Neural progenitor cell (in vitro differentiated cells): Measurements from ENCODE around the gene KCNAB1. TPM values are rescaled to one million over a fixed set of nuclear protein-coding genes. Genes with fewer than 3 reads are reported as not detected.

Experiments
- DNase-seq: peaks from one replicate; pipeline ENCODE4 v3.0.0-alpha.2; 2016; ENCODE audit warnings: low spot score
- H2AFZ ChIP-seq: fragments of 200-600 bp; sonication (generic); replicated peaks from 2 replicates; pipeline ENCODE4 v1.6.1; 2016; ENCODE audit warnings: antibody characterized with exemption
- H3F3A ChIP-seq: fragments of 200-600 bp; sonication (generic); 2 replicates; pipeline ENCODE4 v1.6.1; 2016; ENCODE audit warnings: antibody characterized with exemption, low read depth
- H3K27ac ChIP-seq: fragments of 200-600 bp; sonication (generic); 2 replicates; pipeline ENCODE4 v1.5.1; 2016; ENCODE audit warnings: mild to moderate bottlenecking
- H3K27me3 ChIP-seq: fragments of 200-600 bp; sonication (generic); 2 replicates; pipeline ENCODE4 v1.6.1; 2016; ENCODE audit warnings: mild to moderate bottlenecking, moderate library complexity
- H3K36me3 ChIP-seq: fragments of 200-600 bp; sonication (generic); 2 replicates; pipeline ENCODE4 v1.5.1; 2016
- H3K4me1 ChIP-seq: fragments of 200-600 bp; sonication (generic); 2 replicates; pipeline ENCODE4 v1.6.1; 2016; ENCODE audit warnings: mixed run types
- H3K4me2 ChIP-seq: fragments of 200-600 bp; sonication (generic); 2 replicates; pipeline ENCODE4 v1.6.1; 2016
- H3K4me3 ChIP-seq: fragments of 200-600 bp; sonication (generic); 2 replicates; pipeline ENCODE4 v1.5.1; 2016
- H3K79me2 ChIP-seq: fragments of 200-600 bp; sonication (generic); 2 replicates; pipeline ENCODE4 v1.6.1; 2016; ENCODE audit warnings: low read depth
- H3K9ac ChIP-seq: fragments of 200-600 bp; sonication (generic); 2 replicates; pipeline ENCODE4 v1.6.1; 2016
- H3K9me3 ChIP-seq: fragments of 200-600 bp; sonication (generic); 2 replicates; pipeline ENCODE4 v1.5.1; 2016; ENCODE audit warnings: low read depth
- H4K20me1 ChIP-seq: fragments of 200-600 bp; sonication (generic); 2 replicates; pipeline ENCODE4 v1.6.1; 2016; ENCODE audit warnings: low read depth
- H3K27ac Mint-ChIP-seq: 3 replicates; pipeline ENCODE4 v1.8.0; 2021; ENCODE audit warnings: mixed read lengths
- H3K27me3 Mint-ChIP-seq: 2 replicates; pipeline ENCODE4 v1.8.0; 2022; ENCODE audit warnings: low read depth, mild to moderate bottlenecking, inconsistent platforms, moderate library complexity, mixed read lengths; ENCODE audit not compliant: insufficient read depth
- H3K36me3 Mint-ChIP-seq: 3 replicates; pipeline ENCODE4 v1.8.0; 2021; ENCODE audit warnings: mixed read lengths
- H3K4me1 Mint-ChIP-seq: 3 replicates; pipeline ENCODE4 v1.8.0; 2021; ENCODE audit warnings: mixed read lengths
- H3K4me3 Mint-ChIP-seq: 3 replicates; pipeline ENCODE4 v1.8.0; 2021; ENCODE audit warnings: mild to moderate bottlenecking, moderate library complexity, mixed read lengths
- H3K9me3 Mint-ChIP-seq: 3 replicates; pipeline ENCODE4 v1.8.0; 2020; ENCODE audit warnings: mixed read lengths
- EZH2 ChIP-seq: fragments of 200-600 bp; sonication (generic); IDR thresholded peaks from 2 replicates; pipeline ENCODE4 v1.6.1; 2017; ENCODE audit warnings: antibody characterized with exemption, mild to moderate bottlenecking, moderate library complexity
- EZH2phosphoT487 ChIP-seq: fragments of 200-600 bp; sonication (generic); IDR thresholded peaks from 2 replicates; pipeline ENCODE4 v1.6.1; 2017; ENCODE audit warnings: antibody characterized with exemption
- total RNA-seq: library from RNA; depleted of rRNA; stranded (reverse); fragments of >200 nt; gene quantifications from 2 replicates; pipeline ENCODE4 v1.2.3, GENCODE V29; 2015; ENCODE audit warnings: low replicate concordance
- TF ChIP-seq, protein P1 (sequence below): fragments of 200-600 bp; sonication (generic); IDR thresholded peaks from 2 replicates; pipeline ENCODE4 v1.5.1; 2017; ENCODE audit warnings: antibody characterized with exemption, mild to moderate bottlenecking

KCNAB1 gene
- total RNA-seq, 1 donor from 2014 or later: 0.24 TPM

DNA sequence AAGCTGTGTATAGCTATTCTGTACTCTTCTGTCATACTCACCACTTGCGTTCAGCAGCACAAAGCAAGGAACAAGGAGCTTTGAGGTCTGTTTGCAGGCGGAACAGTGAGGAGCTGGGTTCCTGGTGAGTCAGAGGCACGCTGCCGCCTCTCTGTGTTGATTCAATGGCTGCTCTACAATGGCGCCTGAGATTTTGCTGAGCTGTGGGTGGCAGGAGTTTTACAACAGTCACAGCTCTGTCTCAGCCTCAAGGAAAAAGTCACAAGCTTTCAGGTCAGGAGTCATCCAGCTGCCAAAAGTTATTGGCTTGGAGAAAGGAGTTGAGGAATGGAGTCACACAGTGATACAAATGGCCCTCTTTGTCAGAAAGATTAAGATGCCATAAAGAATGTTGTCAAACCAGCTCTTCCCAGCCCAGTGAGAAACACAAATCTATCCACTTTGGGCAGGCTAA lies 336.4 kb downstream of the KCNAB1 start:
- no peak overlapping the region for H3K4me3 ChIP-seq
- TF ChIP-seq EZH2: no peak
- TF ChIP-seq EZH2phosphoT487: no peak
- TF ChIP-seq, protein P1, sequence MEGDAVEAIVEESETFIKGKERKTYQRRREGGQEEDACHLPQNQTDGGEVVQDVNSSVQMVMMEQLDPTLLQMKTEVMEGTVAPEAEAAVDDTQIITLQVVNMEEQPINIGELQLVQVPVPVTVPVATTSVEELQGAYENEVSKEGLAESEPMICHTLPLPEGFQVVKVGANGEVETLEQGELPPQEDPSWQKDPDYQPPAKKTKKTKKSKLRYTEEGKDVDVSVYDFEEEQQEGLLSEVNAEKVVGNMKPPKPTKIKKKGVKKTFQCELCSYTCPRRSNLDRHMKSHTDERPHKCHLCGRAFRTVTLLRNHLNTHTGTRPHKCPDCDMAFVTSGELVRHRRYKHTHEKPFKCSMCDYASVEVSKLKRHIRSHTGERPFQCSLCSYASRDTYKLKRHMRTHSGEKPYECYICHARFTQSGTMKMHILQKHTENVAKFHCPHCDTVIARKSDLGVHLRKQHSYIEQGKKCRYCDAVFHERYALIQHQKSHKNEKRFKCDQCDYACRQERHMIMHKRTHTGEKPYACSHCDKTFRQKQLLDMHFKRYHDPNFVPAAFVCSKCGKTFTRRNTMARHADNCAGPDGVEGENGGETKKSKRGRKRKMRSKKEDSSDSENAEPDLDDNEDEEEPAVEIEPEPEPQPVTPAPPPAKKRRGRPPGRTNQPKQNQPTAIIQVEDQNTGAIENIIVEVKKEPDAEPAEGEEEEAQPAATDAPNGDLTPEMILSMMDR: no peak
- H3K36me3 ChIP-seq: no peaks in the 10 kb centered on the region
- H3K4me1 ChIP-seq: peaks cover 16% of the 10 kb centered on the region
- H3K27me3 Mint-ChIP-seq: peaks cover 12% of the 10 kb centered on the region
- peak overlapping the region; percentile 43 for H3K4me2 ChIP-seq
- H3K79me2 ChIP-seq: no peaks in the 10 kb centered on the region
- peaks cover 22% of the 10 kb centered on the region for H3F3A ChIP-seq
- H3K9me3 ChIP-seq: no peaks in the 10 kb centered on the region
- peaks cover 20% of the 10 kb centered on the region for H3K4me1 Mint-ChIP-seq
- DNase-seq: peak; percentile 79
- no peaks in the 10 kb centered on the region for H3K27me3 ChIP-seq
- H3K9me3 Mint-ChIP-seq: no peaks in the 10 kb centered on the region
- H3K27ac Mint-ChIP-seq: peak overlapping the region; percentile 90
- H2AFZ ChIP-seq: peak overlapping the region; percentile 58
- peak overlapping the region; percentile 22 for H3K4me3 Mint-ChIP-seq
- peak overlapping the region; percentile 57 for H3K27ac ChIP-seq
- H3K36me3 Mint-ChIP-seq: no peaks in the 10 kb centered on the region
- no peaks in the 10 kb centered on the region for H4K20me1 ChIP-seq
- H3K9ac ChIP-seq: no peak overlapping the region

DNA sequence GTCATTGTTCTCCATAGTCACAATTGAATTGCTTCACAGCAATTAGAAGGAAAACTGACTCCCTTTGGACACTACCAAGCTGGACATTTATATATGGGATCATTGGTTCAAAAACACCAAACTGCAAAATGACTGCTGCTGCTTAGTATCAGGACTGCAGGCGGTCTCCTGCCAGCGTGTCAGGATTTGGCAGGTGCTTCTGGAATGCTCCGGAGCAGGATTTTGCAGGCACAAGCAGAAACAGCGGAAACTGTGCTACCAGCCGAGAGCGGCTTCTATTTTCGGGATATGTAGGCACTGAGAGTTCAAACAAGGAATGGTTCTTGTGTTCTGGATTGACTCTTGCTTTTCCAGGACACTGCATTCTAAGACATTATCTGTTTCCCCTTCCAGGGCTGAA lies 339.1 kb downstream of the KCNAB1 start:
- no peak overlapping the region for H3K4me3 Mint-ChIP-seq
- no peaks in the 10 kb centered on the region for H4K20me1 ChIP-seq
- peaks cover 22% of the 10 kb centered on the region for H3F3A ChIP-seq
- TF ChIP-seq EZH2phosphoT487 (no peak), EZH2 (no peak)
- TF ChIP-seq, protein P1: no peak
- H3K4me3 ChIP-seq: no peak overlapping the region
- no peaks in the 10 kb centered on the region for H3K36me3 Mint-ChIP-seq
- no peak overlapping the region for H3K9ac ChIP-seq
- H3K4me1 ChIP-seq: peaks cover 23% of the 10 kb centered on the region
- no peaks in the 10 kb centered on the region for H3K27me3 ChIP-seq
- peaks cover 10% of the 10 kb centered on the region for H3K27me3 Mint-ChIP-seq
- no peak for DNase-seq
- H2AFZ ChIP-seq: no peak overlapping the region
- H3K9me3 Mint-ChIP-seq: no peaks in the 10 kb centered on the region
- no peaks in the 10 kb centered on the region for H3K79me2 ChIP-seq
- no peak overlapping the region for H3K4me2 ChIP-seq
- no peak overlapping the region for H3K27ac ChIP-seq
- peak overlapping the region; percentile 67 for H3K27ac Mint-ChIP-seq
- H3K9me3 ChIP-seq: no peaks in the 10 kb centered on the region
- H3K36me3 ChIP-seq: no peaks in the 10 kb centered on the region
- H3K4me1 Mint-ChIP-seq: peaks cover 31% of the 10 kb centered on the region

DNA sequence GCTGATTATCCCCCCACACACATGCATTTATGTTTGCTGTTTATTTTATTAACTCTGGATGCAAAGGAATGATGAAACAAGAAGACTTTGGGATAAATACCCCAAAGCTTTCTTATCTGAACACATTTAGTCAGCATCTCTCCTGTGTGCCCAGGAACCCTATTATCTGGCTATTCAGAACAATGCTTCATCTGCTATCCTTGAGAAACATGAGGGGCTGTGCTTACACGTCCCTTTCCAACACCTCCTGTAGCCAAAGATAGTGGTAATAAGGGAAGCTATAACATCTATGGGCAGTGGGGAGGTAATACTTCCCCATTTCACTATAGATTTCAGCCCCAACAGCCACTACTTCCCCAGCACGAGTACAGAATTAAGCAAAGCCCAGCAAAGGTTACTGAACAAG lies 339.8 kb downstream of the KCNAB1 start:
- Mint-ChIP-seq H3K27ac (no peak overlapping the region), H3K4me1 (peaks cover 31% of the 10 kb centered on the region), H3K27me3 (peaks cover 10% of the 10 kb centered on the region), H3K36me3 (no peaks in the 10 kb centered on the region), H3K9me3 (no peaks in the 10 kb centered on the region), H3K4me3 (no peak overlapping the region)
- Histone ChIP-seq H3K9me3 (no peaks in the 10 kb centered on the region), H3K4me3 (no peak overlapping the region), H3K4me2 (no peak overlapping the region), H3K27me3 (no peaks in the 10 kb centered on the region), H3F3A (peaks cover 22% of the 10 kb centered on the region), H4K20me1 (no peaks in the 10 kb centered on the region), H3K4me1 (peaks cover 22% of the 10 kb centered on the region), H3K79me2 (no peaks in the 10 kb centered on the region), H3K9ac (no peak overlapping the region), H3K27ac (no peak overlapping the region), H3K36me3 (no peaks in the 10 kb centered on the region), H2AFZ (no peak overlapping the region)
- no peak for DNase-seq
- no peak for TF ChIP-seq EZH2phosphoT487
- TF ChIP-seq EZH2: no peak

DNA sequence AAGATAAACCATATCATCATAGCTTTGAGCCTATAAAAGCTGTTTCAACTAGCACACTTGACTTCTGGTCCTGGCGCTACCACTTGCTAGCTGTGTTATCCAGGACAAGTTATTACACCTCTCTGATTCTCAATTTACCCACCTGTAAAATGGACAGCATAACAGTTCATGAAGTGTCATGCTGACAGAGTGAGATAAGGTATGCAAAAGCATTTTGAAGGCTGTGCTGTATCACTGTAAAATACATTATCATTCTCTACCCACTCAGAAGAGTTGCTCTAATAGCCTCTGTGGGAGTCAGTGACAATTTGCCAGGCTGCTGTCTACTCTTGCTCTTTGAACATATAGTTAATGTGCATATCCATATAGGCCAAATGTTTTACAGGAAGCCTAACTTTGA lies 341.5 kb downstream of the KCNAB1 start:
- H3K4me1 ChIP-seq: peaks cover 7% of the 10 kb centered on the region
- Mint-ChIP-seq H3K4me1 (peaks cover 20% of the 10 kb centered on the region), H3K9me3 (no peaks in the 10 kb centered on the region), H3K36me3 (no peaks in the 10 kb centered on the region), H3K27me3 (peaks cover 6% of the 10 kb centered on the region), H3K27ac (no peak overlapping the region), H3K4me3 (no peak overlapping the region)
- no peak overlapping the region for H3K27ac ChIP-seq
- H3K9ac ChIP-seq: no peak overlapping the region
- TF ChIP-seq EZH2phosphoT487 (no peak), EZH2 (no peak)
- TF ChIP-seq, protein P1: no peak
- no peaks in the 10 kb centered on the region for H3K27me3 ChIP-seq
- H3K4me3 ChIP-seq: no peak overlapping the region
- no peak overlapping the region for H2AFZ ChIP-seq
- no peaks in the 10 kb centered on the region for H3K36me3 ChIP-seq
- H3K4me2 ChIP-seq: no peak overlapping the region
- H3K9me3 ChIP-seq: no peaks in the 10 kb centered on the region
- peaks cover 7% of the 10 kb centered on the region for H3F3A ChIP-seq
- no peak for DNase-seq
- no peaks in the 10 kb centered on the region for H3K79me2 ChIP-seq
- H4K20me1 ChIP-seq: no peaks in the 10 kb centered on the region
